Activated B cell treated with CpG ODN at 0.5 μM for 24 hours (primary cell): ENCODE results near the gene MAP2K4. TPM values are rescaled to one million over a fixed set of nuclear protein-coding genes. Genes with fewer than 3 reads are reported as not detected.

Experiments
- ATAC-seq: fragments of 200-7000 bp; cut with Tn5 transposase; one replicate; pipeline ENCODE4 v1.10.0; 2021; ENCODE audit warnings: low read depth, mild to moderate bottlenecking, moderate library complexity
- CTCF ChIA-PET: fragments of 350-600 bp; sonication (Branson Sonifier 250); formaldehyde crosslinking; loops from one replicate; lab custom pipeline; 2021; ENCODE audit warnings: antibody characterized with exemption; lab: Charles Lee
- POLR2A ChIA-PET: fragments of 350-600 bp; sonication (Branson Sonifier 250); formaldehyde crosslinking; loops from one replicate; lab custom pipeline; 2021; ENCODE audit warnings: antibody characterized with exemption; lab: Charles Lee
- DNase-seq: peaks from one replicate; pipeline ENCODE4 v3.0.0; 2022
- H3K27ac Mint-ChIP-seq: one replicate; pipeline ENCODE4 v1.8.0; 2020; ENCODE audit warnings: mixed read lengths
- H3K27me3 Mint-ChIP-seq: one replicate; pipeline ENCODE4 v1.8.0; 2021; ENCODE audit warnings: mixed read lengths
- H3K36me3 Mint-ChIP-seq: one replicate; pipeline ENCODE4 v1.8.0; 2021; ENCODE audit warnings: low read depth, mixed read lengths
- H3K4me1 Mint-ChIP-seq: one replicate; pipeline ENCODE4 v1.8.0; 2021; ENCODE audit warnings: mixed read lengths
- H3K4me3 Mint-ChIP-seq: one replicate; pipeline ENCODE4 v1.8.0; 2020; ENCODE audit warnings: mild to moderate bottlenecking, mixed read lengths
- H3K9me3 Mint-ChIP-seq: one replicate; pipeline ENCODE4 v1.8.0; 2020; ENCODE audit warnings: mixed read lengths
- CTCF ChIP-seq: fragments of 200-600 bp; IDR thresholded peaks from one replicate; pipeline ENCODE4 v1.8.0; 2022; ENCODE audit warnings: antibody characterized with exemption, mild to moderate bottlenecking
- intact Hi-C: fragments of 100-400 bp; cut with micrococcal nuclease; formaldehyde crosslinking; loops from one replicate; pipeline ENCODE4 v1.15.1; 2024
- total RNA-seq: library from RNA; stranded (reverse); gene quantifications from 2 replicates; pipeline ENCODE4 v1.2.3, GENCODE V29; 2022

Gene MAP2K4
- total RNA-seq, 1 donor from 2014 or later: 32.9 TPM

DNA sequence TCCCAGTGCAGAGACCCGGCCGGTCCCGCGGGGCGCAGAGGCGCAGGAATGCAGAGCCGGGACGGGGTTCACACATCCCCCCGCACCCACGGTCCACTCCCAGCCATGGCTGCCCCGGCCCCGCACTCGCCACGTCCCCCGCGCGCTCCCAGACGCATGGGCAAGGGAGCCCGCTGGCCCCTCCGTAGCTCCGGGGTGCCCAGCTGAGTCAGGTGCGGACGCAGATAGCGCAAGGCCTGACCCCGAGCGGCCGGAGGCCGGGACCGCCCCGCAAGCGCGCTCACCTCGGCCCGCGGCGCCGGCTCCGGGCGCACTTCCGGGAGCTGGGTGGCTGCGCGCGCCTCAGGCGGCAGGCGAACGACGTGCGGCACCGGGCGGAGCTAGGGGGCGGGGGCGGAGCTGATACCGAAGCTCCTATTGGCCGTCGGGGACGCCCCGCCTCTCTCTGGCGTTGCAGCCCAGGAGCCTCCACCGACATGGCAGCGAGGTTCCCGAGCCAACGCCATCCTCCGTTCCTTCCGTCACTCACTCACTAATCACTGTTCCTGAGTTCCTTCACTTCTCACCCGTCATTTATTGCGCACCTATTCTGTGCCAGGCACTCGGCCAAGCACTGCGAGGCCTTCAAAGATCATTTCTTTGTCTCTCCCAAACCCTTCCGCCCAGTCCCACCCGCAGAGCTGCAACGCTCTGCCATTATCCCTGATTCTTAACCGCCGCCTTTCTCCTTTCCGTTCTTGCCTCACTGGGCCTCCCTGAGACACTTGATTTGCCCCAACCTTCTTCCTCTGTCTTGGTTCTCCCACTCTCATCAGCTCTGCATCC lies 23.3 kb upstream of the MAP2K4 start, which contains the start of gene ZNF18:
Gene ZNF18 (minus strand): TSS at position 329 of the 825 bp plus-strand sequence. CDS start 4,646 bp downstream, outside the sequence.
- CTCF ChIA-PET: interaction anchor here (0.9 to 1.9 kb wide), 2 partner anchors 23 to 26 kb away, joined by 4 to 11 read pairs; partner anchors contain the start of gene MAP2K4
- Mint-ChIP-seq H3K9me3 (peaks cover 4% of the 10 kb centered on the region), H3K4me1 (peaks cover 19% of the 10 kb centered on the region), H3K27ac (peak within 1 kb of the TSS; percentile 81), H3K36me3 (peaks cover 13% of the 10 kb centered on the region), H3K4me3 (peak within 1 kb of the TSS; percentile 93), H3K27me3 (no peaks in the 10 kb centered on the region)
- TF ChIP-seq CTCF: no peak
- peak; percentile 97 for ATAC-seq
- POLR2A ChIA-PET: interaction anchor here (0.6 to 4.8 kb wide), 21 partner anchors 9 to 1957 kb away, joined by 3 to 191 read pairs (median 4); partner anchors contain the start of genes ELAC2 and MAP2K4
- peak; percentile 97 for DNase-seq
- intact Hi-C loops: loop anchor here (1.0 to 5.0 kb wide), 5 partner anchors 23 to 1300 kb away; partner anchors contain the start of genes ADPRM, ELAC2, MAP2K4 and SCO1

- ChIA-PET POLR2A (interaction anchor here (0.6 to 4.8 kb wide), 13 partner anchors 9 to 1020 kb away, joined by 3 to 191 read pairs (median 6); partner anchors contain the start of genes ELAC2 and MAP2K4), CTCF (interaction anchor here (1.9 kb wide), 1 partner anchor 22 kb away, joined by 11 read pairs; the partner anchor contains the start of gene MAP2K4)
- Mint-ChIP-seq H3K36me3 (peaks cover 8% of the 10 kb centered on the region), H3K9me3 (peaks cover 4% of the 10 kb centered on the region), H3K4me3 (peak overlapping the region; percentile 93), H3K4me1 (peaks cover 19% of the 10 kb centered on the region), H3K27ac (peak overlapping the region; percentile 81), H3K27me3 (no peaks in the 10 kb centered on the region)
- DNase-seq: no peak
- intact Hi-C loops: loop anchor here (1.0 to 5.0 kb wide), 5 partner anchors 22 to 1301 kb away; partner anchors contain the start of genes ADPRM, ELAC2, MAP2K4 and SCO1
- ATAC-seq: no peak
- TF ChIP-seq CTCF: no peak
These were observed 22.8 kb upstream of the MAP2K4 start for GRCh38 chr17:11997972-11998233.

DNA sequence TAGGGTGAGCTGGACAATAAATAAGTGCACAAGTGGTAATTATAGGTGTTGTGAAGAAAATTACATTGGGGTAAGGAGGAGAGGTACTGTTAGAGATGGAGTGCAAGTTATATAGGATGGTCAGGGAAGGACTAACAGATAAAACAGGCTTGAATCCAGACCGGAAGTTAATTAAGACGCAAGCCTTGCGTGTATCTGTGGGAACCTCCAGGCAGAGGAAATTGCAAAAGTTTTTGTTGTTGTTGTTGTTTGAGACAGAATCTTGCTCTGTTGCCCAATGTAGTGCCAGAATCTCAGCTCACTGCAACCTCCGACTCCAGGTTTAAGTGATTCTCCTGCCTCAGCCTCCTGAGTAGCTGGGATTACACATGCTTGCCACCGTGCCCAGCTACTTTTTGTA lies 21.0 kb upstream of the MAP2K4 start:
- CTCF ChIA-PET: no interaction called here
- TF ChIP-seq CTCF: no peak
- no peak overlapping the region for H3K4me3 Mint-ChIP-seq
- DNase-seq: no peak
- no peak for ATAC-seq
- intact Hi-C loops: loop anchor here (5.0 kb wide), 1 partner anchor 33 kb away; no protein-coding TSS in a partner anchor
- H3K27me3 Mint-ChIP-seq: peaks cover 2% of the 10 kb centered on the region
- peaks cover 5% of the 10 kb centered on the region for H3K36me3 Mint-ChIP-seq
- peaks cover 17% of the 10 kb centered on the region for H3K4me1 Mint-ChIP-seq
- peaks cover 4% of the 10 kb centered on the region for H3K9me3 Mint-ChIP-seq
- POLR2A ChIA-PET: interaction anchor here (4.8 kb wide), 1 partner anchor 22 kb away, joined by 191 read pairs; the partner anchor contains the start of gene MAP2K4
- H3K27ac Mint-ChIP-seq: no peak overlapping the region

DNA sequence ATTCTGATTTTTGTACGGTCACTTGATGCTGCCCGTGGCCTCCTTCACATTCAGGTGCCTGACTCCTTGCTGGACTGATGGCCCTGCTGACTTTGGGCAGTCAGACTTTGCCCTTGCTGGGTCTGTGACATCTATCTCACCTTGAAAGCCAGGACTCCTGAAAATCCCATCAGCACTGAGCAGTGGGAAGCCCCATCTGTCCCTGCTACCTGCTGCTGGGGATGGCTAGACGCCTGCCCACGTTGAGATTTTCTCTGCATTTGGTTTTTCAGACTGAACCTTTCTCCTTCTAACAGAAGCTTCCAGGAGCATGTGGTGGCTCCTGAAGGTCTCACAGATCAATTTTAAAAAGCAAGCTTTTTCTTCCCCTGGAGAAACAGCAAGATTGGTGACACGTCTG lies 13.2 kb upstream of the MAP2K4 start:
- ChIA-PET CTCF (no interaction called here), POLR2A (interaction anchor here (1.7 to 2.0 kb wide), 2 partner anchors 10 to 13 kb away, joined by 5 to 13 read pairs; partner anchors contain the start of genes MAP2K4 and ZNF18)
- no peak overlapping the region for H3K27ac Mint-ChIP-seq

More for the DNA sequence above, 13.2 kb upstream of the MAP2K4 start:
- TF ChIP-seq CTCF: no peak
- Mint-ChIP-seq H3K9me3 (no peaks in the 10 kb centered on the region), H3K4me3 (no peak overlapping the region), H3K27me3 (peaks cover 9% of the 10 kb centered on the region), H3K4me1 (no peaks in the 10 kb centered on the region), H3K36me3 (no peaks in the 10 kb centered on the region)
- intact Hi-C loops: no loop called here
- ATAC-seq (no peak), DNase-seq (no peak)
